ENCODE measurements around the gene FLACC1.

The FLACC1 gene

DNA sequence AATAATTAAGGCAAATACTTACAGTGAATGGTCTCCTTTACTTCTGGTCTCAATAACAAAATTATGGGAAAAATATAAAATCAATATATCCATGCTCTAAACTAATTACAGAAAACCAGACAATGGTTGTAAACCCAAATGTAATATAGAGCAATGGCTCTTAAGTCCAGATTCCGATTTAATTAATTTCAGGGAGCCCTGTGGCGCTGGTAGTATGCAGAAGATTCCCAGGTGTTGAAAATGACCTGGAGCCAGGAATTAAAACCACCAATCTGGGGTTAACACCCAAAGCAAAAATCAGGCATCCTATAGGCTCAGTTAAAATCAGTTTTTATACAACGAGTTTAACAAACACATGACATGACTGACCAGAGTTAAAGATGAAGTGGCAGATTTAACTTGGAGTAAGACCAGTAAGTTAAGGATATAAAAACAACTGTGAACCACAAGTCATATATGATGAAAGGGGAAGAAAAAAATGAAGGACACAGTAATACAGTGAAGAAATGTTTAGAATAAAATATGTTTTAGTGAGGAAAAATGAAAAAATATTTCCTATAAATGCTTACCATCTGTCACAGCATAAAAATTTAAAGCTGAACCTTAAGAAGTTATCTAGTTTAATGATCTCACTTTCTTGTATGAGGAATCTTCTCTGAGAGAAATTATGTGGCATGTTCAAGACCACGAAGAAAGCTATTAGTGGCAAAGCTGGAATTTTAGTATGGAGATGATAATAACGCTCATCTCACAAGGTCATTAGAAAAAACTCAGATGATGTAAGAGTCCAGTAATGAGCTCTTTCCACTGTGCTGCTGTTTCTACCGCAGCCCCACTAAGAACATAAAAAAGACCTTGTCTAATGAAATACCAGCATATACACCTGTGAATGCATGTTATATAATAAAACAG lies 45.8 kb upstream of the FLACC1 start:
- TF ChIP-seq POLR2AphosphoS5 (IDR thresholded peaks at IDR 0.05; ENCODE audit: low read depth, low read length) (no peak), FOXP2 (optimal IDR thresholded peaks at IDR 0.05; ENCODE audit: borderline replicate concordance, extremely low read depth, extremely low read length, insufficient read depth) (no peak), TAF1 (IDR thresholded peaks at IDR 0.05; ENCODE audit: borderline replicate concordance, insufficient read depth, low read length) (no peak), SIN3A (IDR thresholded peaks at IDR 0.05; ENCODE audit: borderline replicate concordance, insufficient read depth, low read length) (no peak)
- TF ChIP-seq, protein P1, sequence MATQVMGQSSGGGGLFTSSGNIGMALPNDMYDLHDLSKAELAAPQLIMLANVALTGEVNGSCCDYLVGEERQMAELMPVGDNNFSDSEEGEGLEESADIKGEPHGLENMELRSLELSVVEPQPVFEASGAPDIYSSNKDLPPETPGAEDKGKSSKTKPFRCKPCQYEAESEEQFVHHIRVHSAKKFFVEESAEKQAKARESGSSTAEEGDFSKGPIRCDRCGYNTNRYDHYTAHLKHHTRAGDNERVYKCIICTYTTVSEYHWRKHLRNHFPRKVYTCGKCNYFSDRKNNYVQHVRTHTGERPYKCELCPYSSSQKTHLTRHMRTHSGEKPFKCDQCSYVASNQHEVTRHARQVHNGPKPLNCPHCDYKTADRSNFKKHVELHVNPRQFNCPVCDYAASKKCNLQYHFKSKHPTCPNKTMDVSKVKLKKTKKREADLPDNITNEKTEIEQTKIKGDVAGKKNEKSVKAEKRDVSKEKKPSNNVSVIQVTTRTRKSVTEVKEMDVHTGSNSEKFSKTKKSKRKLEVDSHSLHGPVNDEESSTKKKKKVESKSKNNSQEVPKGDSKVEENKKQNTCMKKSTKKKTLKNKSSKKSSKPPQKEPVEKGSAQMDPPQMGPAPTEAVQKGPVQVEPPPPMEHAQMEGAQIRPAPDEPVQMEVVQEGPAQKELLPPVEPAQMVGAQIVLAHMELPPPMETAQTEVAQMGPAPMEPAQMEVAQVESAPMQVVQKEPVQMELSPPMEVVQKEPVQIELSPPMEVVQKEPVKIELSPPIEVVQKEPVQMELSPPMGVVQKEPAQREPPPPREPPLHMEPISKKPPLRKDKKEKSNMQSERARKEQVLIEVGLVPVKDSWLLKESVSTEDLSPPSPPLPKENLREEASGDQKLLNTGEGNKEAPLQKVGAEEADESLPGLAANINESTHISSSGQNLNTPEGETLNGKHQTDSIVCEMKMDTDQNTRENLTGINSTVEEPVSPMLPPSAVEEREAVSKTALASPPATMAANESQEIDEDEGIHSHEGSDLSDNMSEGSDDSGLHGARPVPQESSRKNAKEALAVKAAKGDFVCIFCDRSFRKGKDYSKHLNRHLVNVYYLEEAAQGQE (IDR thresholded peaks at IDR 0.05; ENCODE audit: insufficient read depth in 1 of 2, low read depth in 2 of 2, low read length in 2 of 2), result no peak

DNA sequence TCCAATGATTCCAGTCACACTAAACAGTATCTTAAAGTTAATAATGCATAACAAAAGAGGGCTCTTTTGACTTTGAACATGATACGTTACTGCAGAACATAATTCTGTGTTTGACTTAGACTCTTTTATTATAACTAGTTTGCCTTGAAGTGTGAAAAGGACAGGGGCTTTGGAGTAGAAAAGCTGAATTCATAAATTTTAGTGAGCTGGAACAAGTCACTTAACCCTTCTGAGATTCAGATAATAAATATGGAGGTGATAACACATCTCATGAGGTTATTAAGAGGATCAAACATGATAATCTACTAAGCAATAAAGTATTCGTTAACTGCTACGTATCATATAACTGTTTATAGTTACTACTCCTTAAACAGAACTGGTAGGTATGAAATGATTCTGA lies 44.7 kb upstream of the FLACC1 start:
- TF ChIP-seq FOXP2 (optimal IDR thresholded peaks at IDR 0.05; ENCODE audit: borderline replicate concordance, extremely low read depth, extremely low read length, insufficient read depth) (no peak), TAF1 (IDR thresholded peaks at IDR 0.05; ENCODE audit: borderline replicate concordance, insufficient read depth, low read length) (no peak), POLR2AphosphoS5 (IDR thresholded peaks at IDR 0.05; ENCODE audit: low read depth, low read length) (no peak), SIN3A (IDR thresholded peaks at IDR 0.05; ENCODE audit: borderline replicate concordance, insufficient read depth, low read length) (no peak)
- TF ChIP-seq, protein P1 (IDR thresholded peaks at IDR 0.05; ENCODE audit: insufficient read depth in 1 of 2, low read depth in 2 of 2, low read length in 2 of 2), result no peak

DNA sequence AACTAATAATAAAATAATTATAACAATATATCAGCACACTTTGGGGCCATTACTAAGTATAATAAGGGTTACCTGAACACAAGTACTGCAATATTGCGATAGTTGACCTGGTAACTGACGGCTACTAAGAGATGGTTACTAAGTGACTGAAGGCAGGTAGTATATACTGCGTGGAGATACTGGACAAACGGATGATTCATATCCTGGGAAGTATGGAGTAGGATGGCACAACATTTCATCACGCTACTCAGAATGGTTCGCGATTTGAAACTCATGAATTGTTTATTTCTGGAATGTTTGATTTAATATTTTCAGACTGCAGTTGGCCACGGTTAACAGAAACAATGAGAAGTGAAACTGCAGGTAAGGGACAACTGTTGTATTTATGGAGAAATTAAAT lies 39.5 kb upstream of the FLACC1 start:
- no peak for TF ChIP-seq FOXP2 (optimal IDR thresholded peaks at IDR 0.05; ENCODE audit: borderline replicate concordance, extremely low read depth, extremely low read length, insufficient read depth)
- TF ChIP-seq, protein P1 (IDR thresholded peaks at IDR 0.05; ENCODE audit: insufficient read depth in 1 of 2, low read depth in 2 of 2, low read length in 2 of 2), result no peak
- TF ChIP-seq TAF1 (IDR thresholded peaks at IDR 0.05; ENCODE audit: borderline replicate concordance, insufficient read depth, low read length), result no peak

DNA sequence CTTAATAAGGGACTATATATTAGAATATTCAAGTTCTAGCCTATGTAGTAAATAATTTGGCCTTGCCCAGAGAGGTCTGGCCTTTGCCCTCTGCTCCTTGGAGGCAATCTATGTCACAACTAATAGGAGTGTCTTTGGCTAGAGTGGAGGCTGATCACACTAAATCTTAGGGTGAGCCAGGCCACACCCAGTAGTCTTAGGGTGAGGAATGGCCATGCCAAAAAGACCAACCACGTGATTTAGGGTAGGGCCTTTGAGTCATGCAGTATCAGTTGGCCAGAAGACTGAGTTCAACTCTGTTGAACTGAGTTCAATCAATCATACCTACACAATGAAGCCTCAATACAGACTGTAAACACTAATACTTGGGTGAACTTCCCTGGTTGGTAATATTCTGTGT lies 26.0 kb upstream of the FLACC1 start:
- TF ChIP-seq POLR2AphosphoS5 (IDR thresholded peaks at IDR 0.05; ENCODE audit: low read depth, low read length) (no peak), SIN3A (IDR thresholded peaks at IDR 0.05; ENCODE audit: borderline replicate concordance, insufficient read depth, low read length) (no peak)

DNA sequence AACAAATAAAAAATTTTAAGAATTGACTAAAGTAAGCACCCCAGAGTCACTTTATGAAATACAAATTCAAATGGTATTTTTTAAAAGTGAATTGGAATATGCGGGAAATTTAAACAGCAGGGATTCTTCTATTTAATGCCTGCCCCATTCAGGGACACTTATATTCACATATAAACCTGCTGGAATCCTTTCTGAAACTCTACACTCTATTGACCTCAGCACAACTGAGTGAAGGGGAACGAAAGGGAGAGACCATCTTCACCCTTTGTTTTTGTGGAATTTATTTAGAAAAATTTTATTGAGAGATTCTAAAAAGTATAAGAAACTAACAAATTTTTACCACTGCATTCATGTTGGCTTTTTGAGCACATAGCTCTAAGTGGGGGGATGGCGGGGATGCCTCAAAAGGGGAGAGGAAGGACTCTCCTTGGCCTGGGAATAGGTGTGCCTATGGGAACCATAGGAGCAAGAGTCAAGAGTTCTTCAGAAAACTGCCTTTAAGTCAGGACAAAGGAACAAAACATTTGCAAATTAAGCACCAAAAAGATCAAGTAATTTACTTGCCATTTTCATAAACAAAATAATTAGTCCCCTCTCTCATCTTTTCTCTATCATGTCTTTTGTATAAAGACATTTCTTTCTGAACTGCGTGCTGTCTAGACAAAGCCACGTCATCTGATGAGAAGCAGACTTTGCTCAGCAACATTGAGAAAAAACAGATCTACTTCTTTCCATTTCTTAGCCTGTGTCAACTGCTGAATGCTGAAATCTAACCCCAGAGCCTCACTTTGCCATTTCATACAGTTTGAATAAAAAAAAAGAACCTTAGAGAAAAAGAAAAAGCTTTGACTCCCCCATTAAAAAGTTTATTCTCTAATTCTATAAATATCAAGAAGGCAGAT lies 21.6 kb upstream of the FLACC1 start:
- TF ChIP-seq SIN3A (IDR thresholded peaks at IDR 0.05; ENCODE audit: borderline replicate concordance, insufficient read depth, low read length) (no peak), POLR2AphosphoS5 (IDR thresholded peaks at IDR 0.05; ENCODE audit: low read depth, low read length) (no peak), FOXP2 (optimal IDR thresholded peaks at IDR 0.05; ENCODE audit: borderline replicate concordance, extremely low read depth, extremely low read length, insufficient read depth) (no peak), TAF1 (IDR thresholded peaks at IDR 0.05; ENCODE audit: borderline replicate concordance, insufficient read depth, low read length) (no peak)
- TF ChIP-seq, protein P1 (IDR thresholded peaks at IDR 0.05; ENCODE audit: insufficient read depth in 1 of 2, low read depth in 2 of 2, low read length in 2 of 2), result no peak
